GM21390 (cell line): ENCODE measurements around the gene METRNL.

ENCODE experiments used
- ATAC-seq: cut with Tn5 transposase; IDR thresholded peaks from one replicate; pipeline ENCODE4 v1.9.1; 2021; ENCODE audit not compliant: unreplicated experiment

The METRNL gene

DNA sequence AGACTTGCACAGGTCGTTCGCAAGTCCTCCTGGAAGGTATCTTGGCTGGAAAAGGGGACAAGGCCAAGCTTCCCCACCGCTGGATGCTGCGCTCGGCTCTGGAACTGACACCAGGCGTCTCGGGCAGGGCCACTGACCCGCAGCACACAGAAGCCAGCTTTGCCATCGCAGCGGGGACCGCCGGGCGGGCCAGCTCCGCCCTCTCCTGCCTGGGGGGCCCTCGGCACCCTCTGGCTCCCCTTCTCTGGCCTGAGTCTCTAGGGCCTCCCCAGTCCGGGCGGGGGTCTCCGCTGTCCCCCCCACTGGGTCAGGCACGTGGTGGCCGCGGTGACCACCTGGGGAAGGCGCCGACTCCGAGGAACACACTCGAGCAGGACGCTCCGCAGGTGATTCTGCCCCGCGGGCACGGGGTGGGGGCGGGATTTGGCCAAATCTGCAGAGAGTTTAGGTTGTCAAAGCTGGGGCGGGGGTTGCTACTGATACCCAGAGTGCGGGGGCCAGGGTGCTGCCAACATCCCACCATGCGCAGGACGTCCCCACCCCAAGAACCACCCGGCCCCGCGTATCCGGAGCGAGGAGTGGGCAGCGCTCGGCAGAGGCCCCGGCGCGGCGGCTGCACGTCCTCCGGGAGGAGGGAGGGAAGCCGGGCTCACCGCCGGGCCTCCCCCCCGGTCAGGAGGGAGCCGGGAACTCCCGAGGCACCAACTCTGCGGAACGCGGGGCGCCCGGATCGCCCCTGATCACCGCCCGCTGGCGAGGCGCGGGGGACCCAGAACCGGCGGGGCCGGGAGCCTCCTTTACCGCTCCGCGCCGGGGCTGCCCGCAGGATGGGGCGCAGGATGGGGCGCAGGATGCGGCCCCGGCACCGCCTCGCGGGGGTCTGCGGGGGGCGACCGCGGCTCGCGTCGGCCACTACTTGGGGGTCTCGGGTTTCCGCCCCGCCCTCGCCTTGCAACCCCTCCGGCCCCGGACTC, 744 bp upstream of the METRNL start:
- no peak for ATAC-seq

DNA sequence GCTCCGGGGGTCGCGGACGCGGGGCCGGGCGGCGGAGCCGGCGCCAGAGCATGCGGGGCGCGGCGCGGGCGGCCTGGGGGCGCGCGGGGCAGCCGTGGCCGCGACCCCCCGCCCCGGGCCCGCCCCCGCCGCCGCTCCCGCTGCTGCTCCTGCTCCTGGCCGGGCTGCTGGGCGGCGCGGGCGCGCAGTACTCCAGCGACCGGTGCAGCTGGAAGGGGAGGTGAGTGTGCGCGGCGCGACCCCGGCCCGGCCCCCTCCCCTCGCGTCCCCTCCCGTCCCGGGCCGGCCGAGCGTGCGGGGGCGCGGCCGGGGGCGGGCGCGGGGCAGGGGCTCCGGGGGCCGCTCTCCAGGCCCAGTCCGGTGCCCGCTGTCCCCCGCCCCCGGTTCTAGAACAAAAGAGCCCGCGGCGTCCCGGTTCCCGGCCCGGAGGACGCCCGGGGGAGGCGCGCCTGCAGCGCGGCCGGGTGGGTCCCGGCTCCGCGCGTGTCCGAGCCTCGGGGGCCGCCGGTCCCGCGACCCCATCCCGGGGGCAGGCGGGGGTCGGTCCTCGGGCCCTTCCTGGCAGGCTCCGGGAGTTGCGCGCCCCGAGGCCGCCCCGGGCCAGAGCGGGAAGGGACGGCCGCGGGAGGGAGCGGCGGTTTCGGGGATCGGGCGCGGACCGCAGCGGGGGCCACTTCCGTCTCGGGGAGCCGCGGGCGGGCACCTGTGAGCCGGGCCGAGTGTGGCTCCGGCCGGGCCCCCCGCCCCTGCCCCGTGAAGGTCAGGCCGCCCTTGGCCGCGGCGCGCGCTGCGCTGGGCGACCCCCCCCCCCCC, 563 bp downstream of the METRNL start:
- ATAC-seq = no peak

DNA sequence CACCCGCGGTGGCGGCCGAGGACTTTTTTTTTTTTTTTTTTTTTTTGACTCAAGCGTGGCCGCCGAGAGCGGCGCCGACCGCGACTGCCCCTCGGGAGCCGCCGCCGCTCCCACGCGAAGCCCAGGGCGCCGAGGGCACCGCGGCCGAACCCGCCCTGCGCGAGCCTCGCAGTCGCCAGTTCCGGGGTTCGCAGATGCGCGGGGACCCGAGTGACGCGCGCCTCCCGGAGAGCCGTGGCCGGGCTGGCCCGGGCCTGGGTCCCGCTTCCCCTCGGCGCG, 1.1 kb downstream of the METRNL start:
- ATAC-seq = no peak

DNA sequence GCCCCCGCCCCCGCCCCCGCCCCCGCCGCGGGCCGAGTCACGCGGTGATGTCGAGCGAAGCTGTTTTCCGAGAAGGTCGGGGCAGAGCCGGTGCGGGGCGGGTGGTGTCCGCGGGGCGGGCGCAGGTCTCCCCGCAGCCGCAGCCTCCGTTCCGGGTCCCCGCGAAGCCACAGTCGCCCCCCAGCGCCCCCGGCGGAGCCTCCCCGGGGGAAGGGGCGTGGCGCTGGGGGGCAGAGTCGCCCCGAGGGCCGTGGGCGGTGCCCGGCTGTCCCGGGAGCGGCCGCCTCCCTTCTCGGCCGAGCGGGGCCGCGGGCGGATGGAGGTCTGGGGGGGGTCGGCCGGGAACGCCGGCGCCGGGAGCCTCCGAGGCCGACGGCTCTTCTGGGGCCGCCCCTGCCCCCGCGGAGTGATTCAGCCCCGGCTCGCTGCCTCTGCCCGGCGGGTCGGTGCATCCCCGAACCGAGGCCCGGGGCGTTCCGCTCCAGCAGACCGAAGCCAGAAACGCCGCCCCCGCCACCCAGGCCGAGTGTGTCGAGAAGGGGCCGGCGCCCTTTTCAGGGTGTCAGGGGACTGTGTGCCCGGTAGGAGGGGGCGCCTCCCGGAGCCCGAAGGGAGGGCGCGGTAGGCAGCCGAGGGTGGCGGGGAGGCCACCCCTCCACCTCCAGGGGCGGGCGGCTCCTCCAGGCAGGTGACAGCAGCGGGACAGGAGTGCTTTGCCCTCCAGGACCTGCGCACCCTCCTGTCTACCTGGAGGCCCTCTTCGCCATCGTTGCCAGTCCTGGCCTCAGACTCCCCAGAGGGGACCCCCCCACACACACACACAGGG, 1.7 kb downstream of the METRNL start:
- no peak for ATAC-seq

DNA sequence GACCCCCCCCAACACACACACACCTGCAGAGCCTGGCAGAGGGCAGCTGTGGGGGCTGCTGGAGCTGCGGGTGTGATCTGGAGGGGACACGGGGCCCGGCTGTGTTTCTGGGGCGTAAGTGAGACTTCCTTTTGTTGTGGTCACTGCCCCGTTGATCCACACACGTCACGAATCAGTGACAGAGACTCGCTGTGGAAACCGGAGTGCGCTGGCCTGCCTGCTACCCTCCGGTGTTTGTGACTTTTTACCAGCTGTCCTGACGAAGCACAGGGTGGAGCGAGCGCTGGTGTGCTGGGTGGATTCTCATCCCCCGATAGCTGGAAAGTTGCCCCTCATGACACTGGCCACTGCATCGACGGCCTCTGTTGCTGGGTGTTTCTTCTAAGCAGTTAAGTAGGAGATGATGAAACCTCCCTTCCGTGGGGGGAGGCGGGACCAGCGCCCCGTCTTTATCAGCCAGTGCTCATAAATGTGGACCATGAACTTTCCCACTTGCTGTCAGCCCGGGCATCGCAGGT, 2.3 kb downstream of the METRNL start:
- no peak for ATAC-seq

DNA sequence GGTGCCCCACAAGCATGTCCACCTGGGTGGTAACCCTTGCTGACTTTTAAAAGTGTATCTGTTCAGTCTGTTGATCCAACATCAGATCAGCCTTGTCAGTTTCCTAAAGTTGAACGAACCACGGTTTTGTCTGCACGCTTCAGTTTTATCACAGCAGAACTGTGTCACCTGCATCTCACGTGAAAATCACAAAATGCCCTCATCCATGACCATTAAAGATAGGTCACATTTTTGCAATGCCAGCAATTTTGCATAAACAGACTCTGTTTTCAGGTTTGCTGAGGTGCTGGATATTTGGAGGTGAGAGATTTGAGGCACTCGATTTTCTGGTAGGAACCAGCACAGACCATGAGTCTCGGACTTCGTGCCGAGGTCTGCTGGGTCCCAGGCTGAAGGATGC, 3.0 kb downstream of the METRNL start:
- ATAC-seq = no peak

DNA sequence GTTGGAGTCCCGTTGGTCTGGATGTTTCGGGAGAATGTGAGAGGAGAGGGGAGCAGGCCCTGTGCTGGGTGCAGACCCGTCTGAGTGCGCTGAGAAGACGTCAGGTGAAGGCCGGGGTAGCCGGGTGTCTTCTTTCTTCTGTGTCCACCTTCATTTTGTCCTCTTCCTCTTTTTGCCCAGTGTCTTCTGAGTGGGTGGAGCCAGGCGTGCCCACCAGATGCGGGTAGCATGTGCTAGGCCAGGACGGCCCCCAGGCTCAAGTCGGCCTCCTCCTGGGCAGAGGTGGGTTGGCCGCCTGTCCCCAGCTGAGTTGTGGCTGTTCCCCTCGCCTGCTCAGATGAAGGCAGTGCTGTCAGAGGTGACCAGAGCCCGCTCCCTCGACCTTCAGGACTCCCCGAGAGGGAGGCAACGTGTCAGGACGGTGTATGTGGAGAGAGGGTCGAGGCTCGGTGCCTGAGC, 3.5 kb downstream of the METRNL start:
- ATAC-seq = no peak

DNA sequence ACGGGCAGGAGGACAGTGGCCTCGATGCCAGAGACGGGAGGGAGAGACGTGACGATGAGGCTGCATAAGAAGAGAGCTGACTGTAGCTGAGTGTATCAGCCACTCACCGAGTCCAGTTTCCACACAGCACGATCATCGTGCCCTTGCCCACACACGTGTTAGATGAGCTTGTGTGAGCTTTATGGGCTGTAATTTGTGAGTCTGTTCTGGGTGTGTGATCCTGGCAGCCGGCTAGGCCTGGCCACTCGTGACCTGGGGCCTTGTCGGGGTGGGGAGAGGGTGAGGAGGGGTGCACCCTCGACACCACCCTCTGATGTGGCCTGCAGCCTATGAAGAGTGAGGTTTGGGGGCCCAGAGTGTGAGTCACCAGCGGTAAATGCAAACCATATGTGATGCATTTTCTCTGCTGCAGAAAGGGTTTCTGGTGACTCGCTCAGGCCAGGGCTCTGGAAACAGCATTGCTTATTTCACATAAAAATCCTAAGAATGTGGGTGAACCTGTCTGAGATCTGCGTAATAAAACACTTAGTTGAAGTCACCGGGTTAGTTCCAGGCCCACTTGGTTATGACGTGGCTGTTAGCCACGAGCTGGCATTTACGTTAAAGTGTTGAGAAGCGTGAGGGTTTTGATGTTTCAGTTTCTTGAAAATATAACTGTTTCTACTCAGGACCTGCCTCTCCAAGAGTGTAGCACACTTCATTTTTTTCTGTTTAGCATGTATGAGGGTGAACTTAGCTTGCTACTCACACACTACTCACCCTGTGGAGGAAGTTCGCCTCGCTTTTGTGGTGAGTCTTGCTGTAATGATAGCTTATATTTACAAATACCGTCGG, 4.2 kb downstream of the METRNL start:
- ATAC-seq = no peak

DNA sequence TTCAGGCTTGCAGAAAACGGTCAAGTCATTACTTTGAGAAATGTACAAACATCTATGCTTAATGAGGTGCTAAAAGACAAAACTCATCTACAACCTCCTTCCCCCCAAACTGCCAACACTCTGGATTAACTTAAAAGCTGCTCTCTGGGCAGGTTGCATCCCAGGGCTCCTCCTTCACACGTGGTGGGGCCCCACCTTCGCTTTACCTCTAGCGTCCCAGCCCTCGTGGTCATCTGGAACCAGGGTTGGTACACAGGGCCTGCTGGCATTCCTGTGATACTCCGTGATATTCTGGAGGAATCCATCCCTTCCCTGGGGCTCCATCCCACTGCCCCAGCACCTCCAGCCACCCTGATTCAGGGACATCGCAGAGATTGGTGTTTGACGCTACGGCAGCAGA, 4.8 kb downstream of the METRNL start:
- no peak for ATAC-seq

DNA sequence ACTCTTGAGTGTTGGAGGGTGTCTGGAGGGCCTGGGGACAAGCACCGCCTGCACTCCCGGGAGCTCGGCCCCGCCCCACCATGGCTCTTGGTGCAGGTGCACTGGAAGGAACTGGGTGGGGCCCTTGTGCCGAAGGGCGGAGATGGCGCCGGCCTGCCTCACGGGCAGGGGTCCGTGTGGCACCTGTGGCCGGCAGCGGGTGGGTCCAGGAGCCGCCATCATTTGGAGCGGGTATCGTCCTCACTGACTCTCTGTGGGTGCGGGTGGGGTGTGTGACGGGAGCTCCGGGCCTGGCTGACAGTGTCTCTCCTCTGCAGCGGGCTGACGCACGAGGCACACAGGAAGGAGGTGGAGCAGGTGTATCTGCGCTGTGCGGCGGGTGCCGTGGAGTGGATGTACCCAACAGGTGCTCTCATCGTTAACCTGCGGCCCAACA, 5.2 kb downstream of the METRNL start:
- ATAC-seq = no peak

DNA sequence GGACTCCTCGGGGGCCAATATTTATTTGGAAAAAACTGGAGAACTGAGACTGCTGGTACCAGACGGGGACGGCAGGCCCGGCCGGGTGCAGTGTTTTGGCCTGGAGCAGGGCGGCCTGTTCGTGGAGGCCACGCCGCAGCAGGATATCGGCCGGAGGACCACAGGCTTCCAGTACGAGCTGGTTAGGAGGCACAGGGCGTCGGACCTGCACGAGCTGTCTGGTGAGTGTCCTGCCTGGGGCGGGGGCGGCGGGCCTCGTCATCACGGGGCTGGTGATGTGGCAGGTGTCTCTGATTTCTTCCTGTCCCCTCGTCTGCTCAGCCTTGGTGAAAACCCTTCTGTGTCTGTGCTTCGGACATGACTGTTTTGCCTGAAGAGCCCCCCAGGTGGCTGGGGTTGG, 5.7 kb downstream of the METRNL start:
- no peak for ATAC-seq

DNA sequence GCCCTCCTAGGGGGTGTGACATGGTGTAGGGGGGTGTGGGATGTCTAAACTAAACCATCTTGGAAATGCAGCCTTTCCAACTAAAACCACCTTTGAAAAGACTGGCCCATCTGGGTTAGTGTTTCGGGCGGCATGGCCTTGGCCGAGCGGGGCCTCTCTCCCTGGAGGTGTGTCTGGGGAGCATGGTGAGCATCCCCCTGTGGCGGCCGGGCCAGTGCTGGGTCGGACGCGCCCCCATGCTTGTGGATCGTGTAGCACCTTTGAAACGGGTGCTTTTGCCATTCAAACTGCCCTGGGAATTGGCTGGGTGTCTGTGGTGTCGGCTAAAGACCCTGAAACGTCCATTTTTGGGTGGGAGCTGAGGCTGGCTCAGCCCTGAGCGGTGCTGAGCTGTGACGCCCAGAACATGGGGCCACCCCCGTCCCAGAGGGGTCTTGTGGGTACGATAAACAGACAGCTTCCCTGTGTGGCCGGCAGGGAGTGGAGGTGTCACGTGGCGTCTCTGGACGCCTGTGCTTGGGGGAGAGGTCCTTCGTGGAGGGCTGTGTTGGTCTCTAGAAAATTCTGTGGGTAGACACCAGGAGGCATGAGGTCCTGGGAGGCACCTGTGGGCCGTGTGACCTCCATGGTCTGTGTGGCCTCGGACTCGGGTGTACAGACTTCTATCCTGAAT, 6.3 kb downstream of the METRNL start:
- ATAC-seq = no peak

DNA sequence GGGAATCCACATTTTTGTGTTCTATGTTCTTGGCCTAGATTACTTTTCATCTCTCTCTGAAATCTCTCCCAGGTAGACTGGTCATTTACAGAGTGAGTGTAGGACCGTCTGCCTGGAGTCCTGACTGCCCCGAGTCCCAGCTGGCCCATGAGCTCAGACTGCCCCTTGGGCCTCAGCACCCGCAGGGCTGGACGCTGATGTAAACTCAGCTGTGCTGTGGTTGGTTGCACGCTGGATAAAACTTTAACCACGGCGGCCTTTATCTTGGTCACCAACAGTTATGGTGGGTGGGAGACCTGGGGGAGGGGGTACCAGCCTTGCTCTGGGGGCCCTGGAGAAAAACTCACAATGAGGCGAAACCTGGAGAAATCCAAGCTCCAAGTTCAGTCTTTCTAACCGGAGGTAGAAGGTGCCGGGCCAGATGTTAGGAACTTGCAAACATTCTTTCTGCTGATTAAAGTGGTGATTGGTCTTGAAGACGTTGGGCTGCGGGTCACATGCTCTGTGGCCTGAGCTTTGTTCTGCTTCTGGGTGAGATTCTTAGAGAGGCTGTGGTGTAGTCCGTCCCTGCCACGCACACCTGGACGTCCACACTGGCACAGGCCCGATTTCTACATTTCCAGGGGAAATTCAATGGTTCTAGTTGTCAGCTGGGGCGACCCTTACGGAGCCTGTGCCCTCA, 6.9 kb downstream of the METRNL start:
- no peak for ATAC-seq

DNA sequence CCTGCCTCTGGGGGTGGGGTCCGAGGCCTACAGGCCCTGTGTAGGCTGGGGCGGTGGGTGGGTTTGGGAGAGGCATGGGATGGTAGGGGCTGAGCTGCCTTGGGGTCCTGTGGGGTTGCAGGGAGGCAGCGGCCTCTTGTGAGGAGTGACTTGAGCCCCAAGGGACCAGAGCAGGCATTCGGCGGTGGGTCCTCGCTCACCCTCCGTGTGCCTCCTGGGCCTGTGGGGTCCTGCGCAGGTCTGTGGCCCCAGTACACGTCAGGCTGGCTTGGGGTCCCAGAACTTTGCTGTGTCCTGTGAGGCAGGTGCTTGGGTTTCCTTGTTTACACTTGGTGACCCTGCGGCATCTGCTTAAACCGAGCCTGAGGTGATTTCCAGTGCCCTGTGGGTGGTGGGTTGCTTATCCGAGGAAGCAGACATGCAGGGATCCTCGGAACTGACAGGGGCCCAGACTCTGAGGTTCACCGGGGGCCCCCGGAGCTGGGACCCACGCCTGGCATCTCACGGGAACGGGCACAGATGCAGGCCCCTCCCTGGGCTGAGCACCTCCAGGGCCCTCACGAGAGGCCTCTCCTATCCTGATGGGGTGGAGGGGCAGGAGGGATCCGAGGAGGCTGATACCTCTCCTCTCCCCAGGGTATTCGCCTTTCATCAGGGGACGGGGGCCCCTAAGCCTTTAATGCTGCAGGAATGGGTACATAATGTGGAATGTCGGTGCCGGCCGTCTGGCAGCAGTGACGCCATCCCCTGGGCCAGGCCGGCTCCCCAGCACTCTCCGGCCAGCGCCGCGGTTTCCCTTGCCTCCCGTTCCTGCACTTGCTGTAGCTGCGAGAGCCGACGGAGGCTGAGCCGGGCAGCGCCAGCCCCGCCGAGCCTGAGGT, 7.7 kb downstream of the METRNL start:
- ATAC-seq = no peak

DNA sequence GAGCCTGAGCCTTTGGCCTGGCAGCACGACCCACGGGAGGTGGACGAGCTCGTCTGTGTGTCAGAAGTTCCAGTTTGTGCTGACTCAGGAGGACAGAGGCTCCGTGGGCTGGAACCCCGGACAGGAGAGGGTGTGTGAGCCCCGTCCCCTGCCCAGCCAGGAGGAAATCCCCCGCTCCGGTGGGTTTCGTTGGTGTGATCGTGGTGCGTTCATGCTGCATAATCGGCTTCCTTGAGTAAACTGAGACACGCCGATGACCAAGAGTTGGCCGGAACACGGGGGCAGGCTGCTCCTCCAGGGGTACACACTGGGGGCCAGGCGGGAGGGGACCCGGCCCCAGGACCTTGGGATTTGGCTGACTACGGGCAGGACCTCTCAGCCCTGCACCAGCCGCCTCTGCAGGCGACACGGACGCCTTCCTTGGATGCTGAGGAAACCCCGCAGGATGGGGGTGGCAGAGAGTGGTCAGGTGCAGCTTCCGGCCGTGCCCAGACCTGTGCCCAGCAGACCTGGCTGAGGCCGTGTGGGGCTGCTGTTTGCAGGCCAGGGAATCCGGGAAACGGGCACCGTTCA, 8.5 kb downstream of the METRNL start:
- no peak for ATAC-seq

DNA sequence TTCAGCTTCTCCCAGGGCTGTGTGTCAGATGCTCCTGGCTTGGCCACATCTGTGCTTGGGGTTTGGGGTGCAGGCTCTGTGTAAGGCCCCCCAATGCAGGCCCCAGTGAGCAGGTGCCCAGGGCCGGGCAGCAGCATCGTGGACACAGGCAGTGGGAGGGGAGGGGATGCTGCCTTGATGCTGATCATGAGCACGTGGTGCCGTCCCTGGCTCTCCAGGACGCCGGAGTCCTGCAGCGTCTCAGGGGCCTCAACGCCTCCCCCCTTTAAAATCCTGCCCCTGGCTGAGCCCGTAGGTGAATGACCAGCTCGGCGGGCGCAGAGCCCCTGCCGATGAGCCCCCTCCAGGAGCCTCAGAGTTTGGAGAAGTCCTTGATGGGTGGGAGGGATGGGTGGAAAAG, 9.0 kb downstream of the METRNL start:
- ATAC-seq = no peak

DNA sequence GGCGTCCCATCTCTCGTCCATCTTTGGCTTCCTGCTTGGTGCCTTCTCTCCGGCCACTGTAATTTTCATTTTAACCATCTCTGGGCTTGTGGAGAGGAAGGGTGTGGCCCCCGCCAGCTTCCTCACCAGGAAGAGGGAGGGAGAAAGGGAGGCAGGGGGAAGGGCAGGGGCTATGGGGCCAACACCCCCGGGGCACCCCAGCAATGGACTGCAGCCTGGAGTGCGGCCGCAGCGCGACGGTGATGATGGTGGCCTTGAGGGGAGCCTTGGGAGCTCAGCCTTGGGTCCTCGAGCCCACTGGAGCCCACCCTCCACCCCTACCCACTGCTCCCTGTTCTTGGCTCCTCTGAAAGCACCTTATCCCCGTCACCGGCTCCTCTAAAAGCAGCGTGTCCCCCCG, 9.5 kb downstream of the METRNL start:
- no peak for ATAC-seq
